GM18498 (cell line): Measurements from ENCODE around the gene CDK14.
"Not testable (repeated sequence)": the region's sequence is repeated elsewhere in the genome, so short reads cannot be mapped to it uniquely, and the experiment has no call there.

Source experiments
- ATAC-seq: cut with Tn5 transposase; IDR thresholded peaks from one replicate; pipeline ENCODE4 v1.9.1; 2021; ENCODE audit warnings: mild to moderate bottlenecking, moderate library complexity; ENCODE audit not compliant: unreplicated experiment

CDK14 gene

DNA sequence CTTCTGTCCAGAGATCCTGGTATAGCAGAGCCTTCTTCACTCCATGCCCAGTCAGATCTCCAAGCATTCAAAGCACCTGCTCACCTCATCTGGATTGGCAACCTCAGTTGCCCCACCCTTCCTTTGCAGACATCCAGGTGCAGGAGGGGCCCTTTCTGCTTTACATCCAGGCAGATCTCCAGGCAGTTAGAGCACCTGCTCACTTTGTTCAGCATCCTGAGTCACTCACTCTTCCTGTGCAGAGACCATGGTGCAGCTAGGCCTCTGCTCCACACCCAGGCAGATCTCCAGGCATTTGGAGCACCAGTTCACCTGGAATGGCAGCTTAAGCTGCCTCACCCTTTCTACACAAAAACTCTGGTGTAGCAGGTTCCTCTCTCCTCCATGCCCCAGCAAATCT is 153.1 kb downstream of the CDK14 start:
- peak; percentile 10 for ATAC-seq

DNA sequence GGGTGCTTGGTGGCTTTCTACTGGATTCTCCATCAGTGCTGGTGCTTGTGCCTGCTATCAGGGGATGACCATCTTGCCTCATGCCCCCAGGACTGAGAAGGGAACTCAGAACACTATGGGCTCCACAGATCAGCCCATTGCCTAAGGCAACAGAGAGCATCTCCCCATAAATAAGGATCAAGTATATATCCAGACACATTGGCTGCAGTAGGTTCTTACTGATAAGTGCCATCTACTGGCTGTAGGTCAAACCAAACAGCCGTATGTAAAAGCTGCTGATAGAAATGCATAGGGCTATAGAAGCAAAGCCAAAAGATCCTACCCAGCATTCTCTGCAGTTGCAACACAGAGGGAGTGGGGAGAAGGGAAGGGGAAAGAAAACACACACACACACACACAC is 153.7 kb downstream of the CDK14 start:
- peak; percentile 69 for ATAC-seq

DNA sequence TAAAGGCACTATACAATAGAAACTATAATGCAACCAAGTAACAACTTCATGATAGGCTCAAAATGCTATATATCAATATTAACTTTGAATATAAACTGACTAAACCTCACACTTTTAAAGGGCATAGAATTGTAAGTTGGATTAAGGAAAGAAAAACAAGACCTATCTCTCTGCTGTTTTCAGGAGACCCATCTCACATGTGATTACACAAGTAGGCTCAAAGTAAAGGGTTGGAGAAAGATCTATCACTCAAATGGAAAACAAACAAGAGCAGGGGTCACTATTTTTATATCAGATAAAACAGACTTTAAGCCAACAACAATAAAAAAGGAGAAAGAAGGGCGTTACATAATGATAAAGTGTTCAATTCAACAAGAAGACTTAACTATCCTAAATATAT is 155.5 kb downstream of the CDK14 start:
- ATAC-seq = no peak

DNA sequence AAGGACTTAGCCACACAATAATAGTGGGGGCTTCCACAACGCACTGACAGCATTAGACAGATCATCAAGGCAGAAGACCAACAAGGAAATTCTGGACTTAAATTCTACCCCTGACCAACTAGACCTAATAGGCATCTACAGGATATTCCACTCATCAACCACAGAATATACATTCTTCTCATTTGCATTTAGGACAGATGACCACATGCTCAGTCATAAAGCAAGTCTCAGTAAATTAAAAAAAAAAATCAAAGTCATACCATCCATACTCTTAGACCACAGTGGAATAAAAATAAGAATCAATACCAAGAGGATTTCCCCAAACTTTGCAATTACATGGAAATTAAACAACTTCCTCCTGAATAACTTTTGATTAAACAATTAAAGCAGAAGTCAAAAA is 155.9 kb downstream of the CDK14 start:
- ATAC-seq = no peak

DNA sequence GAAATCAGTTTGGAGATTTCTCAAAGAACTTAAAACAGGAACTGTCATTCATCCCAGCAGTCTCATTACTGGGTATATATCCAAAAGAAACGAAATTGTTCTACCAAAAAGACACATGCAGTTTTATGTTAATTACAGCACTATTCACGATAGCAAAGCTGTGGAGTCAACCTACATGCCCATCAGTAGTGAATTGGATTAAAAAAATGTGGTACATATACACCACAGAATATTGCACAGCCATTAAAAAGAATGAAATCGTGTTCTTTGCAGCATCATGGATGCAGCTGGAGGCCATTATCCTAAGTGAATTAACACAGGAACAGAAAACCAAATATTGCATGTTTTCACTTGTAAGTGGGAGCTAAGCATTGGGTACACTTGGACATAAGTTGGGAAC is 158.9 kb downstream of the CDK14 start:
- no peak for ATAC-seq

DNA sequence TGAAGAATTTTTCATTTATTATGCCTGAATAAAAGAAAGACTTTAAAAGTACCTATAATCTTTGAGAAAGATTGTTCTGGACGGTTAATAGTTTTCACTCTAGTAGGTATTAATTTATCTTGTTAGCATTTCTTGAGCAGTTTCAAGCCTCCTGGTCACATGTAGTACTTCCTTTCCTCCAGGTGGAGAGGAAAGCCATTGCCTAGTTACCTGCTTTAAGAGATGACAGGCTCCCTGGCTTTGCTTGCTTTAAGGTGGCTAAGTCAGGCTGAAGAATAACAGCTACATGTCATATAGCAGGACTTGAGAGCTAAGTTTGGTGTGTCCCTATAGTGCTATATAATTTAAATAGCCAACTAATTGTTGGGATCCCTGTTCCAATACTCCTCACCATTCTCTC is 160.2 kb downstream of the CDK14 start:
- no peak for ATAC-seq

DNA sequence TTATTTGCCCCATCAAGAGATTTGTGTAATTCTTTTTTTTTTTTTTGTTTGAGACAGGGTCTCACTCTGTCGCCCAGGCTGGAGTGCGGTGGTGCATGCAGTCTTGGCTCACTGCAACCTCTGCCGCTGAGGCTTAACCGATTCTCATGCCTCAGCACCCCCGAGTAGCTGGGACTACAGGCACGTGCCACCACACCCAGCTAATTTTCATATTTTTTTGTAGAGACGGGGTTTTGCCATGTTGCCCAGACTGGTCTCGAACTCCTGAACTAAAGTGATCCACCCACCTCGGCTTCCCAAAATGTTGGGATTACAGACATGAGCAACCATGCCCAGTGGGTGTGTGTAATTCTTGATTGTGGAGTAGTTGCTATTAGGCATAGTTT is 161.4 kb downstream of the CDK14 start:
- ATAC-seq = peak; percentile 72

DNA sequence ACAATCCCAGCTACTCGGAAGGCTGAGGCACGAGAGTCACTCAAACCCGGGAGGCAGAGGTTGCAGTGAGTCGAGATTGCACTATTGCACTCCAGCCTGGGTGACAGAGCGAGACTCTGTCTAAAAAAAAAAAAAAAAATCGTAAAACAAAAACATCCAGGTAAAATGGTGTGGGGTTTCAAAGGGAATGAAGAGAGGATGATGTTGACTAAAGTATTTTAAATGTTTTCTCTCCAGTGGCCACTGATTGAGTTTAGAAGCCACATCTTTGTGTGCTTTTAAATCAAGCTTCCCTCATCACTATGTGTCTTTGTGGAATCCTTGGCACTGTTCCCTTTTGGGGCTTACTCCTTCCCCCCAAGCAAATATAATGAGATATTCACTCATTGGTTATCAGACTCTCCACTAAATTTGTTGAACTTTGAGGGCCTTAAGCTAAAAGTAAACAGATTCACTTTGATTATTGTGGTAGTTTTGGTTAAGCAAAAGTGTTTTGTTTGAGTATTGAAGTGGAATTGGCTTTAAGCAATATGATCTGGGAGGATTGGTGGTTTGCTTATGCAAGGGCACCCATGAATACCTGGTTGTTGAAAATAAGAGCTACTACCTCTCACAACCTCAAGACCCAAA is 162.9 kb downstream of the CDK14 start:
- ATAC-seq = no peak

DNA sequence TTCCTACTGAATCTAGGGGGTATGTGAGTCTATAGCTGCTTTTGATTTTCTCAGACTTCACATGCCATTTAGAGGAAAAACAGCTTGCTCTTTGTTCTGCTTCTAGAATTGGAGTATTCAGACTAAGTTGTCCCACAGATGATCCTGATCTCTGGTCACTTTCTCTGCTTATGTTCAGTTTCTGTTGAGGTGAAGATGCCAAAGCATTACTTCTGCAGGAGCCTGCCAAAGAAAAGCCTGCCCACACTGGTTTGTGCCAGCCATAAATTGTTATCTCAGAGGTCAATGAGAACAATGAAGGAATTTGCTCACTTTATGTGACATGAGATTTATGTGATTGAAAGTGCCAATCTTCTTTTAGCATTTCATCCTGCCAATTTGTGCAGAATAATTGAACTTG is 163.6 kb downstream of the CDK14 start:
- ATAC-seq = no peak

DNA sequence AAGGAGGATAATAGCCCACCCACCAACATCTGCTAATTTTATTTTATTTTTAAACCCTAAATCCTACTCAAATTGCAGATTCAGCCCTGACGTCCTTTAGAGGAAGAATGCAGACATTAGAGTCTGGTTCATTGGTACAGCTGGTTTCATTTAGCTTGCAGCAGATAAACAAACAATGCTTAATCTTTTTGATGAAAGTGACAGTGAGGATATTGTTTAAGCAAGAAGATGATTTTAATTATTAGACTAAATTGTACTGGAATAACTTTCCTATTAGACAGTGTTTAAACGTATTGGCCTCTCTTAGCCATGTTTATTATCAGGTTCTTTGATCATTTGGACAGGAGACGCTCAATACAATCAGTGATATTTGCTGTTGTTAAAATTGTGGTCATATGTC is 164.8 kb downstream of the CDK14 start:
- no peak for ATAC-seq

DNA sequence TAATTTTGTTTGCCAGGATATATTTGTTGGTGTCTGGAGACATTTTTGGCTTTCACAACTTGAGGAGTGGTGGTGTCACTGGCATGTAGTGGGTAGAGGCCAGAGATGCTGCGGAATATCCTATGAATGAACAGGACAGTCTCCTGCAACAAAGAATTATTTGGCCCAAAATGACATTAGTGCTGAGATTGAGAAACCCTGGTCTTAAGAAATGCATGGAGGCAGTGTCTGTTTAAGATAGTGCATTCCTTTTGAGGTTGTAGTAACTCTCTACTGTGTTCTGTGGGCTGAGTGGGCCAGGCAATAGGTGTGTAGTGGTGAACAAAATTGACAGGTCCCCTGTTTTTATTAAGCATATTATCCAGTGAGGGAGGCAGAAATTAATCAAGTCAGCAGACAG is 165.5 kb downstream of the CDK14 start:
- ATAC-seq = no peak

DNA sequence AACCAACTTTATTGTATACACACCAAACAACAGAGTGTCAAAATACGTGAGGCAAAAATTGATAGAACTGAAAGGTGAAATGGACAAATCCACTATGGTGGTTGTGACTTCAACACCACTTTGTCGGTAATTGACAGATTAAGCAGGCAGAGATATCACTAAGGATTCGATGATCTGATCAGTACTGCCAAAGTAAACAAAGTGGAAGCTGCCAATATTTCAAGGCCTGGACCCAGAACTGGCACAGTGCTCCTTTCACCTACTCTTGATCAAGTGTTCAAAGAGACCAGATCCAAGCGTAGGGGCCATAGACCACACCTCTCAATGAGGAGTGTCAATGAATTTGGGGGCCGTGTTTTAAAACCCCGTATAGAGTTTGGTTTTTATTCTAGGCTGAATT is 167.0 kb downstream of the CDK14 start:
- no peak for ATAC-seq

DNA sequence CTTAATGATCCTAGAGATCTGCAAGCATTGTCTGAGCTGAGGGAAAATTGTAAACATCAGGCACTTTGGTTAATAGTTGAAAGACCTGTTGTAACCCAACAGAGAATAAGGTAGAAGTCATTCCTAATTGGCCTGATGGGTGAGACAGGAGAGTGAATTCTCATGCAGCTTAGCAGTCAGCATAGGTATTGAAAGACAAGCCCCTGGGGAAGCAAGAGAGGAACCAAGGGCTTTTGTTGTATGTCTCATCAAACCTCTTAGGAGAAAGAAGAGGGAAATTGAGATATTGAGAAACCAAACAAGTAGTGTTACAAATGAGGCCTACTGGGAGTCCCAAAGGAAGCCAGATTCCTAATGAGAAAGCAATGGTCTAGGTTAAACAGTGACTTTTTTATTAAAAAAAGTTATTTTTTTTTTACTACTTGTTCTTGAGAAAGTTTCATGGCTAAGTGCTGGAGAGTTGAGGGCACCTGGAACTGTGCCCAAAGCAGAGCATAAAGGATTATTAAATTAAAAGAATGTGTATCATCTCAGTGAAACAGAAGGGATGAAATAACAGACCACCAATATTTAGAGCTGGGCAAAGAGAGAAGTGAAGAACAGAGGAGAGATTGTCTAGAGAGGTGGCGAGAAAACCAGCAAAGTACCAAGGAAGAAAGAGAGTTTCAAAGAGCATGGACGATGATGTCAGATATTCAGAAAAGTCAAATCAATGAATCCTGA is 168.9 kb downstream of the CDK14 start:
- no peak for ATAC-seq

DNA sequence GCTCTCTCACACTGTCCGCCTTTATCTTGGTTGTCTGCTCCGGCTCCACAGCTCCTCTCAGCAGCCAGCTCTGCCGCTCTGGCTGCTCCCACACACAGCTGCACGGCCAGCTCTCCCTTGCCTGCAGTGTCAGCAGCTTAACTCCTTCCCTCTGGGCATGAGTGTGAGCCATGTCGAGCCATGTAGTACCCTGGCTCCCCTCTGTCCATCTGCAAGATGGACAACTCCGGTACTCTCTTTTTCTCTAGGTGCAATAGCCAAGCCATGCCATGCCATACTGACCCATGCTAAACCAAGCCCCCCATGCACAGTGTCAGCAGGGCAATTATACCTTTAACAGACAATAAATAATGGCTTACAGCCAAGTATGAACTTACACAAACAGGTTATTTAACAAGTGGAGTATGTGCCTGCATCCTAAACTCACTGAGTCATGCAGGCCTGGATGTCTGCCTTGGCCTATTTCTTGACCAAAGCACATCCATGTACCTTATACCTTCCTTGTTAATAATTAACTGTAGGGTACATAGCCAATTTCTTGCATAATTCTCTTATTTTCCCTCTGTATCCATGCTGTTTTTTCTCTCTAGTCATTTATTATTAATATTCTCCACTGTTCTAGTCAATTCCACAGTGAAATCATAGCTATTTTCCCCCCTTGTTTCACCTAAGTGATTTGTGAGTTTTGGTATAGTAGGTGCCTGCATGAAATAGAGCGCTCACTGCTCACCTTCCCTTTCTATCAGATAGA is 170.9 kb downstream of the CDK14 start:
- ATAC-seq = no peak

DNA sequence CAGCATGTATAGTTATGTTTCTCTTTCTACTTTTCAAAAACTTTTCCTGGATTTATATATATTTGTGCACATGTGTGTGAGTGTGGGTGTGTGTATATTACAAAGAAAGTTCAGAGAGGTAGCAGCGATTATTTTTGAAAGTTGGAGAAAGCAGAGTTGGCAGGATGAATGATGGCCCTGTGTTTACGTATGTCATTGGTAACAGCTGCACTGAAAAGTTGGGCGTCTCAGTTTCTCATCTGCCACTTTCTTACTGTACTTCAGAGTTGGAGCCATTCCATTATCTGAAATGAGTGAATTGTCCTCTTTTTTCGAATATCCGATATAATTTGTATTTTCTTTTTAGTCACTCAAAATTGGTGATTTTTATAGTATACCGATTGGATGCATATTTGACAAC is 172.2 kb downstream of the CDK14 start:
- ATAC-seq = no peak

DNA sequence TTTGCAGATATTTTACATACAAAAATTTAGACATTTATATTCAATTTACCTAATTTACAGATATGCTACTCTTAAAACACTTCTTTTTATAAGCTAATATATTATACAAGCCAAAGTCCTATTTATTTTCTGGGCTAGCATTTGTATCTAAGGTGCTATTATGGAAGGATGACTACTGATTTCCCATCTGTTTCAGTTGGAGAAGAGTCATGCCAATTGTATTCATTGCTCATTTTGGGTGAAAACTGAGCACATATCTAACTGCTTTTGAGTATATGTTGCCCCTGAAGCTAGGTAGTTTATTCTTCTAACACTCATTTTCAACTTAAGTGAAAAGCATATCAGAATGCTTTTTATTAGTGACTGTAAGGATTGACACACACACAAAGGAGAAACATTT is 172.9 kb downstream of the CDK14 start:
- no peak for ATAC-seq

DNA sequence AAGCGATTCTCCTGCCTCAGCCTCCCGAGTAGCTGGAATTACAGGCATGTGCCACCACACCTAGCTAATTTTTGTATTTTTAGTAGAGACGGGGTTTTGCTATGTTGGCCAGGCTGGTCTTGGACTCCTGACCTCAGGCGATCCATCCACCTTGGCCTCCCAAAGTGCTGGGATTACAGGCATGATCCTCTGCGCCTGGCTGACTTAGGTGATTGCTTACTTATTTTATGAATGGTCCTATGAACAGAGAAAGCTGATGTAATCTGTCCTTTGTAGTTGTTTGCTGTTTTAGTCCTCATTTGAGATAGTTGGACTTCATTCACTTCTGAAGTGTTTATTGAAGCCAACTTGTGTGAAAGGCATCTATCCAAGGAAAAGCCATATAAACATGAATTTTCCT is 173.4 kb downstream of the CDK14 start:
- not testable (repeated sequence) for ATAC-seq

DNA sequence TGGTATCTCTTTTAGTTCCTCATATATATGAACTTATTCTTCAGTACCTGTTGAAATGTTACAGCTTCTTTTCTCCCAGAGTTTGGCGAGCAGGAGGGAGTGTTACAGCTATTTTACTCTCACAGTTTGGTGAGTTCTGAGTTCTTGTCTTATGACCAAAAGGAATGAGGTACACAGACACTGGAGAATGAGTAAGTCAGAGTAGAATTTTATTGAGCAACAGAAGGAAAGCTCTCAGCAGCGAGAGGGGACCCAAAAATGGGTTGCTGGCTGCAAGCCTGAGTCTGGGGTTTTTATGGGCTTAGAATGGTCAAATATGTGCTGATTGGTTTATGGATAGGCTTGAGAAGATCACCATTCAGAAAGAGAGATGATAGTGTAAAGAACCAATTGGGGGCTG is 175.2 kb downstream of the CDK14 start:
- no peak for ATAC-seq

DNA sequence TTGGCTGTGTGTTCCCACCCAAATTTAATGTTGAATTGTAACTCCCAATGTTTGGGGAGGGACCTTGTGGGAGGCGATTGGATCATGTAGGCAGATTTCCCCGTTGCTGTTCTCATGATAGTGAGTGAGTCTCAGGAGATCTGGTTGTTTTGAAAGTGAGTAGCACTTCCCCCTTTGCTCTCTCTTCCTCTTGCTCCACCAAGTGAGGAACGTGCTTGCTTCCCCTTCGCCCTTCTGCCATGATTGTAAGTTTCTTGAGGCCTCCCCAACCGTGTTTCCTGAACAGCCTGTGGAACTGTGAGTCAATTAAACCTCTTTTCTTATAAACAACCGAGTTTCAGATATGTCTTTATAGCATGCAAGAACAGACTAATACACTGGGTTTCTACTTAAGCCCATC is 176.3 kb downstream of the CDK14 start:
- no peak for ATAC-seq

DNA sequence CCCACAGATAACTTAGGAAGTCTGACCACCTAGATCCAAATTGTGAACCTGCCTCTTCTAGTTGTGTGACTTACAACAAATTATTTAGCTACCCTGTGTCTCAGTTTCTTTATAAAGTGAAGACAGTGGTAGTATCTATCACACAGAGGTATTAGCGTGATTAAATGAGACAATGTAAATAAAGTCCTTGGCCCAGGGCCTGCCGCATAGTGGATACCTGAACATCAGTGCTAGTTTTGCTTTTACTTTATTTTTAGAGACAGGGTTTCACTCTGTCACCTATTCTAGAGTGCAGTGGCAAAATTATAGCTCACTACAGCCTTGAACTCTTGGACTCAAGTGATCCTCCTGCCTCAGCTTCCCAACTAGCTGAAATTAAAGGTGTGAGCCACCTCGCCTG is 177.1 kb downstream of the CDK14 start:
- ATAC-seq = no peak

DNA sequence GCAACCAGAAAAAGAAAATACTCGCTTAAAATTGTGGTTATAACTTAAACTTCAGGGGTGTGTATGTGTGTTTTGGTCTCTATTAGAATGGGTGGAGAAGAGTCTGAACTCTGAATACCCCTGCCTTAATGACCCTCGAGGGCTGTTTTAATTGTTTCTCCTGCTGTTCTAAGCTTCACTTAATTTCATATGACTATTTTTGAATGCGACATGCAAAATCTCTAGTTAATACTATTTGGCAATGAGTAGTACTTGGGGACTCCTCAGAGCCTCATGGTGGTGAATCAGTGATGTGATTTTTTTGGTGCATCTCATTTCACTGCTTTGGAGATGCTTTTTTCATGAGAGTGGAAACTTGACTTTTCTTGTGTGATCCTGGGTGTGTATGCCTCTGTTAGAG is 178.6 kb downstream of the CDK14 start:
- ATAC-seq = no peak

DNA sequence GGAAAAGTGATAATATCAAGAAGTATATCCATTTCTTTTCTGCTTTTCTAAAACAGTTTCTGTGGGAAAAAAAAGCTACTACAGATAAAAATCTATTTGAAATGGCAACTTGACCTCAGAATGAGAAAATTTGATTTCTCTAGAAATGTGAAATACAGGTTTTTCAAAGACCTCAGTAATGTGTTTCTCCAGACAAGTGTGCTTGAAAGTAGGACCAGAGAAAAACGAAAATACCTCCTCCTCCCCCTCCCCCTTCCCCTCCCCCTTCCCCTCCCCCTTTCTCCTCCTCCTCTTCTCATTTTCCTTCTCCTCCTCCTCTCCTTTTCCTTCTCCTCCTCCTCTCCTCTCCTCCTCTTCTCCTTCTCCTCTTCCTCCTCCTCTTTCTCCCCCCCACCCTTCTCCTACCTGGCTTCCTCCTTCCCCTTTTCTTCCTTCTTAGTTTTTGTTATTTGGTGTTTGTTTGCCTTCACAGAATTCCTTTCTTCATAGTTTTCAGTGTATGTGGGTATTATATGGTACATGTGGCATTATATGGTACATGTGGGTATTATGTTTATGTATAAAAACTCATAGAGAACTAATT is 179.4 kb downstream of the CDK14 start:
- ATAC-seq = no peak
